ENCODE data around the gene ALDH1L1. TPM values are rescaled to one million over a fixed set of nuclear protein-coding genes. Genes with fewer than 3 reads are reported as not detected.
A peak's percentile ranks its signal among the peaks of the same experiment; 100 is the strongest.

The ALDH1L1 gene
- total and polyA plus RNA-seq, 2 of the 13 experiments (the other 11 are each of a cell fraction or from before 2014, with no cell fraction given): 11.2 to 28.7 TPM

- TF ChIP-seq ZNF691 (CRISPR knock-in tag; IDR thresholded peaks at IDR 0.05; ENCODE audit: borderline replicate concordance, low read depth) (peak; percentile 17; the same call in 1 of the 2 replicates), FLYWCH1 (CRISPR knock-in tag; IDR thresholded peaks at IDR 0.05) (no peak), JUND (CRISPR knock-in tag; IDR thresholded peaks at IDR 0.05) (peak; percentile 65; the same call in 1 of the 2 replicates), CAMTA2 (CRISPR knock-in tag; IDR thresholded peaks at IDR 0.05; ENCODE audit: borderline replicate concordance) (no peak), PAXIP1 (CRISPR knock-in tag; conservative IDR thresholded peaks at IDR 0.05) (0 out of 2 replicates have a peak, but pooled peaks have one; percentile 9), SNAPC2 (CRISPR knock-in tag; IDR thresholded peaks at IDR 0.05) (0 out of 2 replicates have a peak, but pooled peaks have one; percentile 38), NFATC3 (CRISPR knock-in tag; IDR thresholded peaks at IDR 0.05) (no peak), HDAC1 (CRISPR knock-in tag; IDR thresholded peaks at IDR 0.05) (no peak; the same call in 1 of the 2 replicates), ZNF781 (CRISPR knock-in tag; IDR thresholded peaks at IDR 0.05; ENCODE audit: borderline replicate concordance, not compliant biosample characterization) (no peak), ZNF446 (CRISPR knock-in tag; IDR thresholded peaks at IDR 0.05) (no peak), MYC (CRISPR knock-in tag; IDR thresholded peaks at IDR 0.05; ENCODE audit: borderline replicate concordance) (peak; percentile 43), ZNF232 (CRISPR knock-in tag; IDR thresholded peaks at IDR 0.05; ENCODE audit: borderline replicate concordance) (no peak; the same call in 1 of the 2 replicates), ATF7-NPFF (CRISPR knock-in tag; IDR thresholded peaks at IDR 0.05; ENCODE audit: low read depth) (peak; percentile 21; the same call in 1 of the 2 replicates), U2AF2 (IDR thresholded peaks at IDR 0.05; ENCODE audit: low read depth, low read length) (no peak), SIX4 (CRISPR knock-in tag; IDR thresholded peaks at IDR 0.05) (no peak), KDM3A (CRISPR knock-in tag; IDR thresholded peaks at IDR 0.05; ENCODE audit: low read depth) (0 out of 2 replicates have a peak, but pooled peaks have one; percentile 16), SIX1 (CRISPR knock-in tag; IDR thresholded peaks at IDR 0.05; ENCODE audit: borderline replicate concordance) (no peak)
- TF ChIP-seq, protein P1, sequence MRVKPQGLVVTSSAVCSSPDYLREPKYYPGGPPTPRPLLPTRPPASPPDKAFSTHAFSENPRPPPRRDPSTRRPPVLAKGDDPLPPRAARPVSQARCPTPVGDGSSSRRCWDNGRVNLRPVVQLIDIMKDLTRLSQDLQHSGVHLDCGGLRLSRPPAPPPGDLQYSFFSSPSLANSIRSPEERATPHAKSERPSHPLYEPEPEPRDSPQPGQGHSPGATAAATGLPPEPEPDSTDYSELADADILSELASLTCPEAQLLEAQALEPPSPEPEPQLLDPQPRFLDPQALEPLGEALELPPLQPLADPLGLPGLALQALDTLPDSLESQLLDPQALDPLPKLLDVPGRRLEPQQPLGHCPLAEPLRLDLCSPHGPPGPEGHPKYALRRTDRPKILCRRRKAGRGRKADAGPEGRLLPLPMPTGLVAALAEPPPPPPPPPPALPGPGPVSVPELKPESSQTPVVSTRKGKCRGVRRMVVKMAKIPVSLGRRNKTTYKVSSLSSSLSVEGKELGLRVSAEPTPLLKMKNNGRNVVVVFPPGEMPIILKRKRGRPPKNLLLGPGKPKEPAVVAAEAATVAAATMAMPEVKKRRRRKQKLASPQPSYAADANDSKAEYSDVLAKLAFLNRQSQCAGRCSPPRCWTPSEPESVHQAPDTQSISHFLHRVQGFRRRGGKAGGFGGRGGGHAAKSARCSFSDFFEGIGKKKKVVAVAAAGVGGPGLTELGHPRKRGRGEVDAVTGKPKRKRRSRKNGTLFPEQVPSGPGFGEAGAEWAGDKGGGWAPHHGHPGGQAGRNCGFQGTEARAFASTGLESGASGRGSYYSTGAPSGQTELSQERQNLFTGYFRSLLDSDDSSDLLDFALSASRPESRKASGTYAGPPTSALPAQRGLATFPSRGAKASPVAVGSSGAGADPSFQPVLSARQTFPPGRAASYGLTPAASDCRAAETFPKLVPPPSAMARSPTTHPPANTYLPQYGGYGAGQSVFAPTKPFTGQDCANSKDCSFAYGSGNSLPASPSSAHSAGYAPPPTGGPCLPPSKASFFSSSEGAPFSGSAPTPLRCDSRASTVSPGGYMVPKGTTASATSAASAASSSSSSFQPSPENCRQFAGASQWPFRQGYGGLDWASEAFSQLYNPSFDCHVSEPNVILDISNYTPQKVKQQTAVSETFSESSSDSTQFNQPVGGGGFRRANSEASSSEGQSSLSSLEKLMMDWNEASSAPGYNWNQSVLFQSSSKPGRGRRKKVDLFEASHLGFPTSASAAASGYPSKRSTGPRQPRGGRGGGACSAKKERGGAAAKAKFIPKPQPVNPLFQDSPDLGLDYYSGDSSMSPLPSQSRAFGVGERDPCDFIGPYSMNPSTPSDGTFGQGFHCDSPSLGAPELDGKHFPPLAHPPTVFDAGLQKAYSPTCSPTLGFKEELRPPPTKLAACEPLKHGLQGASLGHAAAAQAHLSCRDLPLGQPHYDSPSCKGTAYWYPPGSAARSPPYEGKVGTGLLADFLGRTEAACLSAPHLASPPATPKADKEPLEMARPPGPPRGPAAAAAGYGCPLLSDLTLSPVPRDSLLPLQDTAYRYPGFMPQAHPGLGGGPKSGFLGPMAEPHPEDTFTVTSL (CRISPR knock-in tag; IDR thresholded peaks at IDR 0.05; ENCODE audit: borderline replicate concordance): peak; percentile 33; the same call in 1 of the 2 replicates
Measured at GRCh38 chr3:126180477-126181397, at the start of gene ALDH1L1 (continued).

All from HepG2 (cell line).